Stomach smooth muscle (tissue), 2 donors: ENCODE data around the gene PPFIA3.
"Not testable (repeated sequence)": the region's sequence is repeated elsewhere in the genome, so short reads cannot be mapped to it uniquely, and the experiment has no call there.

Experiments
- H3K27ac ChIP-seq: one replicate; pipeline ENCODE4 v1.7.0; 2013; ENCODE audit warnings: mild to moderate bottlenecking, low read length, inconsistent platforms
- H3K27me3 ChIP-seq, 2 donors: one replicate each; pipeline ENCODE4 v1.7.0; 2013; ENCODE audit warnings: low read length in 2 of 2; ENCODE audit not compliant: insufficient read depth in 2 of 2, control insufficient read depth in 1 of 2
- H3K36me3 ChIP-seq, 2 donors: one replicate each; pipeline ENCODE4 v1.7.0; 2013; ENCODE audit warnings: low read length in 2 of 2; ENCODE audit not compliant: control insufficient read depth in 2 of 2, insufficient read depth in 2 of 2
- H3K4me1 ChIP-seq: one replicate; pipeline ENCODE4 v1.7.0; 2013; ENCODE audit warnings: low read length; ENCODE audit not compliant: control insufficient read depth, insufficient read depth
- H3K4me3 ChIP-seq, 2 donors: one replicate each; pipeline ENCODE4 v1.7.0; 2013; ENCODE audit warnings: low read length in 2 of 2
- H3K9ac ChIP-seq, 2 donors: one replicate each; pipeline ENCODE4 v1.7.0; 2013; ENCODE audit warnings: low read length in 2 of 2, mild to moderate bottlenecking in 1 of 2
- H3K9me3 ChIP-seq, 2 donors: one replicate each; pipeline ENCODE4 v1.7.0; 2013; ENCODE audit warnings: low read length in 2 of 2; ENCODE audit not compliant: control insufficient read depth in 2 of 2
- donor health status: healthy.
- donor health status: Pancreatic carcinoma.

Gene PPFIA3

DNA sequence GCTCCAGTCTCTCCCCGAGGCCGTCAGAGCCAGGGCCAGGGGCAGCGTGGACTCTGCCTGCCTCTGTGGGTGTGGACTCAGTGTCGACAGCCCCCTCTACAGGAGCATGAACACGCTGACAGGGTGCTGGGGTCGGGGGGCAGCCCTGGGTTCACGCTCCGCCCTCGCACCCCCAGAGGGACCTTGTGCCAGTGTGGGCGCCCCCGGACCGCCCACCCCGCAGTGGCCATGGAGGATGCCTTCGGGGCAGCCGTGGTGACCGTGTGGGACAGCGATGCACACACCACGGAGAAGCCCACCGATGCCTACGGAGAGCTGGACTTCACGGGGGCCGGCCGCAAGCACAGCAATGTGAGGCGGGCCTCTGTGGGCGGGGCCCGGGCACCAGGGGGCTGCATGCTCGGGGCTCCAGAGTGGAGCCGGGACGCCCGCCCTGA is 46.5 kb downstream of the PPFIA3 start:
- peak overlapping the region; percentile 75 to 82 for H3K9ac ChIP-seq
- peaks cover 17% of the 10 kb centered on the region for H3K4me1 ChIP-seq
- peak overlapping the region; percentile 85 for H3K27ac ChIP-seq
- H3K27me3 ChIP-seq, result no peaks in the 10 kb centered on the region
- H3K36me3 ChIP-seq, result peaks cover 3% of the 10 kb centered on the region in 2 donors
- H3K9me3 ChIP-seq, result no peaks in the 10 kb centered on the region
- peak overlapping the region; percentile 1 to 64 for H3K4me3 ChIP-seq

DNA sequence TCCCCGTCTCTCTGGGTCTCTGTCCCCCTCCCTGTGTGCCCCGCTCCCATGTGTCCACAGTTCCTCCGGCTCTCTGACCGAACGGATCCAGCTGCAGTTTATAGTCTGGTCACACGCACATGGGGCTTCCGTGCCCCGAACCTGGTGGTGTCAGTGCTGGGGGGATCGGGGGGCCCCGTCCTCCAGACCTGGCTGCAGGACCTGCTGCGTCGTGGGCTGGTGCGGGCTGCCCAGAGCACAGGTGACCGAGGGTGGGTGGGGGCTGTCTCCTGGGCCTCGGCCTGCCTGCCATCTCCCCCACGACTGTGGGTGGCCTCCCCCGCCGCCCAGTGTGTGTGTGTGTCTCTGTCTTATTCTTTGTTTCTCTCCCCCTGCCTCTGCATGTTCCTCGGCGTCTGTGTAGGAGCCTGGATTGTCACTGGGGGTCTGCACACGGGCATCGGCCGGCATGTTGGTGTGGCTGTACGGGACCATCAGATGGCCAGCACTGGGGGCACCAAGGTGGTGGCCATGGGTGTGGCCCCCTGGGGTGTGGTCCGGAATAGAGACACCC is 48.6 kb downstream of the PPFIA3 start:
- Histone ChIP-seq H3K9me3 (no peaks in the 10 kb centered on the region), H3K36me3 (peaks cover 10 to 17% of the 10 kb centered on the region in 2 donors), H3K4me1 (peaks cover 17% of the 10 kb centered on the region), H3K4me3 (no peak overlapping the region), H3K9ac (no peak overlapping the region), H3K27ac (no peak overlapping the region), H3K27me3 (no peaks in the 10 kb centered on the region)

DNA sequence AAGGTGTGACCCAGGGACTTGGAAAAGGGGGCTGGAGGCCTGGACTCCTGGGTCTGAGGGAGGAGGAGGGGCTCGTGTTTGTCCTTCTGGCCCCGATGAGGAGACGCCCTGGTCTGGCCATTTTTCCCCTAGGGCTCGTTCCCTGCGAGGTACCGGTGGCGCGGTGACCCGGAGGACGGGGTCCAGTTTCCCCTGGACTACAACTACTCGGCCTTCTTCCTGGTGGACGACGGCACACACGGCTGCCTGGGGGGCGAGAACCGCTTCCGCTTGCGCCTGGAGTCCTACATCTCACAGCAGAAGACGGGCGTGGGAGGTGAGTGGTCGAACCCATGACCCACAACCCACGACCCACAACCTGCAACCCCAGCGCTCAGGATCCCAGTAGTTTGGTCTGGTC is 49.1 kb downstream of the PPFIA3 start:
- H3K36me3 ChIP-seq, result peaks cover 15 to 22% of the 10 kb centered on the region in 2 donors
- no peaks in the 10 kb centered on the region for H3K9me3 ChIP-seq
- no peak overlapping the region for H3K9ac ChIP-seq
- no peak overlapping the region for H3K4me3 ChIP-seq
- no peaks in the 10 kb centered on the region for H3K27me3 ChIP-seq
- H3K4me1 ChIP-seq, result peaks cover 17% of the 10 kb centered on the region
- no peak overlapping the region for H3K27ac ChIP-seq

DNA sequence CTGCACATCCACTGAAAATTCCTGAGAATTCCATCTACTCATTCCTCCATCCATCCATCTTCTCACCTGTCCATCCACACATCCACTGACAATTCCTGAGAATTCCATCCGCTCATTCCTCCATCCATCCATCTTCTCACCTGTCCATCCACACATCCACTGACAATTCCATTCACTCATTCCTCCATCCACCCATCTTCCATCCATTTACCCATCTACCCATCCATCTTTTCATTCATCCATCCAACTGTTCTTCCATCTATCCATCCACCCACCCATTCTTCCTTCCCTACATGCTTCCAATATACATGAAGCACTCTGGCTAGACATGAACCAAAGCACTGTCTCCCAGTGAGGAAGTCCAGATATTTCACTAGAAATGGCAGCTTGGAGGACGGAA is 53.9 kb downstream of the PPFIA3 start:
- Histone ChIP-seq H3K9ac (no peak overlapping the region), H3K27me3 (no peaks in the 10 kb centered on the region), H3K9me3 (no peaks in the 10 kb centered on the region), H3K4me3 (no peak overlapping the region), H3K27ac (no peak overlapping the region), H3K36me3 (peaks cover 16 to 27% of the 10 kb centered on the region in 2 donors), H3K4me1 (no peaks in the 10 kb centered on the region)

DNA sequence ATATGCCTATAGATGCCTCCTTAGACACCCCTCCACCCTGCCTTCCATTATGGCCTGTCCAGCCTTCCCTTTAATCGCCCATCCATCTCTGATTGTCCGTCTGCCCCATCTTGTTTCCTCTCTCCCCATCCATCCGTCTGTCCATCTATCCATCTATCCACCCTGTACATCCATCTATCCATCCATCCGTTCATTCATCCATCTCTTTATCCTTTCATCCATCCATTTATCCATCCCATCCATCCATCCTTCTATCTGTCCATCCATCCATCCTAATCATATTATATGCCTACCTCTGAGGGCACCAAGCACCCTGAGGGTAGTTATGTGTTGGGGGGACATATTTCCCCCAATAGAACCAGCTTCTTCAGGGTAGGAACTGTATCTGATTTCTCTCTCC is 61.3 kb downstream of the PPFIA3 start:
- no peak overlapping the region for H3K4me3 ChIP-seq
- no peak overlapping the region for H3K27ac ChIP-seq
- peaks cover 0 to 10% of the 10 kb centered on the region in 2 donors for H3K36me3 ChIP-seq
- no peaks in the 10 kb centered on the region for H3K4me1 ChIP-seq
- no peaks in the 10 kb centered on the region for H3K9me3 ChIP-seq
- no peak overlapping the region for H3K9ac ChIP-seq
- H3K27me3 ChIP-seq, result no peaks in the 10 kb centered on the region

DNA sequence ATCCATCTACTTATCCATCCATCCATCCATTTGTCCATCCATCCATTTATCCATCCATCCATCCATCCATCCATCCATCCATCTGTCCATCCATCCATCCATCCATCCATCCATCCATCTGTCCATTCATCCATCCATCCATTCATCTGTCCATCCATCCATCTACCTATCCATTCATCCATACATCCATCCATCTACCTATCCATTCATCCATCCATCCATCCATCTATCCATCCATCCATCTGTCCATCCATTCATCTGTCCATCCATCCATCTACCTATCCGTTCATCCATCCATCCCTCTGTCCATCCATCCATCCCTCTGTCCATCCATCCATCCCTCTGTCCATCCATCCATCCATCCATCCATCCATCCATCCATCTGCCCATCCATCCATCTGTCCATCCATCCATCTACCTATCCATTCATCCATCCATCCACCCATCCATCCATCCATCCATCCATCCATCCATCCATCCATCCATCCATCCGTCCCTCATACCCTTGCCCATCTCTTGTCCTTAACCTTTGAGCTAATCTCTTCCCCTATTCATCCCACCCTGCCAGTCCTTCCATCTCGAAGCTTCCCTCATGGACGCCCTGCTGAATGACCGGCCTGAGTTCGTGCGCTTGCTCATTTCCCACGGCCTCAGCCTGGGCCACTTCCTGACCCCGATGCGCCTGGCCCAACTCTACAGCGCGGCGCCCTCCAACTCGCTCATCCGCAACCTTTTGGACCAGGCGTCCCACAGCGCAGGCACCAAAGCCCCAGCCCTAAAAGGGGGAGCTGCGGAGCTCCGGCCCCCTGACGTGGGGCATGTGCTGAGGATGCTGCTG is 62.9 kb downstream of the PPFIA3 start:
- H3K36me3 ChIP-seq, result peaks cover 7 to 12% of the 10 kb centered on the region in 2 donors
- not testable (repeated sequence) for H3K4me3 ChIP-seq, H3K27ac ChIP-seq, H3K9me3 ChIP-seq, H3K4me1 ChIP-seq, H3K27me3 ChIP-seq, H3K9ac ChIP-seq

DNA sequence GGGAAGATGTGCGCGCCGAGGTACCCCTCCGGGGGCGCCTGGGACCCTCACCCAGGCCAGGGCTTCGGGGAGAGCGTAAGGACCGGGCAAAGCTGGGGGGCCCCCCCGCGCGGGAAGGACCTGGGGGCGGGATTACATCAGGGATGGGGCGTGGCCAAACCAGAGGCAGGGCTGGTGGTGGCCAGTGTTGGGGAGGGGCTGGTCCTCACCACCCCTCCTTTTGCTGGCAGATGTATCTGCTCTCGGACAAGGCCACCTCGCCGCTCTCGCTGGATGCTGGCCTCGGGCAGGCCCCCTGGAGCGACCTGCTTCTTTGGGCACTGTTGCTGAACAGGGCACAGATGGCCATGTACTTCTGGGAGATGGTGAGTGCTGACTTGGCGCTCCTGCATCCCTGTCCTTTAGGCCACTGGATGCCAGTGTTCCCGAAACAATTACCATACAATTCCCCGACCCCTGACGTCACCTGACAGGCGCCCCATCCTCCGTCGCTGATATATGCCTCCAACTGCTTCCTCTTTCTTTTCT is 63.6 kb downstream of the PPFIA3 start:
- H3K36me3 ChIP-seq, result peaks cover 7 to 10% of the 10 kb centered on the region in 2 donors
- H3K27ac ChIP-seq, result no peak overlapping the region
- H3K9me3 ChIP-seq, result no peaks in the 10 kb centered on the region
- H3K9ac ChIP-seq, result no peak overlapping the region
- H3K4me1 ChIP-seq, result no peaks in the 10 kb centered on the region
- H3K27me3 ChIP-seq, result no peaks in the 10 kb centered on the region
- H3K4me3 ChIP-seq, result no peak overlapping the region

DNA sequence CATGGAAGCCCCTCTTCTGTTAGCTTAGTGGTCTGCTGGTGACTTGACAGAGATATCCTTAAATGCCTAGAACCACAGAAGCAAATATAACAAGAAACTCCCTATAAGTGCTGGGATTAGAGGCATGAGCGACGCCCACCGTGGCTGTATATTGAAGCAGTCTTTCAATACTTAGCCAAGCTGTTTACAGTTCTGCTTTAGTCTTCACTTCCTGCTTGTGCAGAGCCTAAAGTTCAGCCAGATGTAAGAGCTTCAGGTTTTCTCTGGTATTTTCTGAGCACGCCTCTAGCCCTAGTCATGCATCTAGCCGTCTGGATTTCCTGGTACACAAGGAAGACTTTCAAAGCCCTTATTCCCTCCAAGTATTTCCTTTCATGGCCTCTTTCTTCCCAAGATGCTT is 66.8 kb downstream of the PPFIA3 start:
- Histone ChIP-seq H3K4me1 (peaks cover 2% of the 10 kb centered on the region), H3K27me3 (no peaks in the 10 kb centered on the region), H3K9ac (no peak overlapping the region), H3K27ac (no peak overlapping the region), H3K9me3 (no peaks in the 10 kb centered on the region), H3K36me3 (peaks cover 28 to 35% of the 10 kb centered on the region in 2 donors), H3K4me3 (no peak overlapping the region)

DNA sequence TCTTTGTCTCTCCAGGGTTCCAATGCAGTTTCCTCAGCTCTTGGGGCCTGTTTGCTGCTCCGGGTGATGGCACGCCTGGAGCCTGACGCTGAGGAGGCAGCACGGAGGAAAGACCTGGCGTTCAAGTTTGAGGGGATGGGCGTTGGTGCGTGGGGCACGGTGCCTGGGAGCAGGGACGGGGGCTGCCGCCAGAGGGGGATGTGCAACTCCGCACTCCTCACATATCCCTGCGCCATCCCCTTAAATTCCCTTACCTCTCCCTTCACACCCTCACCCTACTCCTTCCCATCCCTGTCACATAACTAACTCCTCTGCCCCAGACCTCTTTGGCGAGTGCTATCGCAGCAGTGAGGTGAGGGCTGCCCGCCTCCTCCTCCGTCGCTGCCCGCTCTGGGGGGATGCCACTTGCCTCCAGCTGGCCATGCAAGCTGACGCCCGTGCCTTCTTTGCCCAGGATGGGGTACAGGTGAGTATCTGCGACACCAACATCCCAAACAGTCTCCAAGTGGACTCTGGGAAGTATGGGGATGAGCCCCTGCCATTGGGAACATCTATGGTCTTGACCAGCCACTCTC is 69.4 kb downstream of the PPFIA3 start:
- peaks cover 2% of the 10 kb centered on the region for H3K4me1 ChIP-seq

DNA sequence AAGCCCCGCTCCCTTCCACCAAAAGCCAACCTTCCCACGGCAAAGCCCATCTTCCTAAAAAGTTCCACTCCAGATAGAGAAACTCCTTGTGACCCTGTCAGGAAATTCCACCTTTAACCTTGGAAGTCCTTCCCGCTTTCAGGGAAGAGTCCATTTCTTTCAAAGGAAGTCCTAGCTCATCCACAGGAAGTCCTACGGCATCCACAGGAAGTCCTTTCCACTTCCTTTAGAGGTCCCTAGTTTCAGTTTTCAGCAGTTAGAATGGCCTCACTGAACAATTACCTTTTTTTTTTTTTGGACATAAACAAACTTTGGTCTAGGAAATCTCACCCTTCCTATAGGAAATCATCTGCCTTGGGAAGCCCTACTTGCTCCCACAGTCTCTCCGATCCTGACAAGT is 69.9 kb downstream of the PPFIA3 start:
- Histone ChIP-seq H3K9me3 (no peaks in the 10 kb centered on the region), H3K4me3 (no peak overlapping the region), H3K27me3 (no peaks in the 10 kb centered on the region), H3K9ac (no peak overlapping the region), H3K36me3 (peaks cover 32 to 40% of the 10 kb centered on the region in 2 donors), H3K27ac (no peak overlapping the region), H3K4me1 (peaks cover 2% of the 10 kb centered on the region)

More for the DNA sequence above, 69.4 kb downstream of the PPFIA3 start:
- no peak overlapping the region for H3K4me3 ChIP-seq
- H3K9me3 ChIP-seq, result no peaks in the 10 kb centered on the region
- H3K27me3 ChIP-seq, result no peaks in the 10 kb centered on the region
- no peak overlapping the region for H3K9ac ChIP-seq
- H3K27ac ChIP-seq, result no peak overlapping the region
- peaks cover 32 to 39% of the 10 kb centered on the region in 2 donors for H3K36me3 ChIP-seq
